HG03457 (cell line): ENCODE measurements around the gene COPA.
"Not testable (repeated sequence)": the region's sequence is repeated elsewhere in the genome, so short reads cannot be mapped to it uniquely, and the experiment has no call there.

ENCODE experiments used
- ATAC-seq: cut with Tn5 transposase; IDR thresholded peaks from one replicate; pipeline ENCODE4 v1.9.1; 2021; ENCODE audit warnings: moderate number of reproducible peaks; ENCODE audit not compliant: unreplicated experiment

The COPA gene

DNA sequence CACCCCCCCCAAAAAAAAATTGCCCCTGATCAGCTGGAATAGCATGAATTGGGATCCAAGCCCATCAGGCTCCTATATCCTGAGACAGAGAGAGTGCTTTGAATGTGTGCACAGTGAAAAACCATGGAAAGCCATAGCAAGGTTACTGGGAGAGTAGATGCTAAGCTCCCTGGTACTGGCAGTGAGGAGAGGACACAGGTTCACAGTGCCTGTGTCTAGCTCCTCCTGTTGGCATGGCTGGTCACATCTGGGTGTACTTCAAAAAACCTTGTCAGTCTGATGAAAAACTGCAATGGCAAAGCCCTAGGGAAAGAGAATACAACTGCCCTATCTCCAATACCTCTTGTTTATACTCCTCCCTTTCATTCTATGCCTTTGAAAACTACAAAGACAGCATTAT is 12.9 kb downstream of the COPA start:
- ATAC-seq = no peak

DNA sequence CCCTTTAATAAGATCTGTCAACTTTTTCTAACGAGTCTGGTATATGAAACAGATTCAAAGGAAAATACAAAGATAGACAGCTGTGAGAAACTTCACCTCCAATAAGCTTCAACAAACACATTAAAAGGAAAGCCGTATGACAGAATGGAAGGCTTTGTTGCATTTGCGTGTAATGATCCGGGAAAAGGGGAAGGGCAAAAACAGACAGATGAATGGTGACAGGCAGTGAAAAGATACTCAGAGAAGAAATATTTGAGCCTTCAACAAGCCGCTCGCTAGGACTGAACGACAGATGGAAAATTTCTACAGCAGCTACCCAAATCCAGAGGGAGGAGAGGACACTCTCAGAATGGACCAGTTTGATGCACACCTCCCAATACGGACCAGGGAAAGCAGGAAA is 14.9 kb downstream of the COPA start:
- ATAC-seq = no peak

DNA sequence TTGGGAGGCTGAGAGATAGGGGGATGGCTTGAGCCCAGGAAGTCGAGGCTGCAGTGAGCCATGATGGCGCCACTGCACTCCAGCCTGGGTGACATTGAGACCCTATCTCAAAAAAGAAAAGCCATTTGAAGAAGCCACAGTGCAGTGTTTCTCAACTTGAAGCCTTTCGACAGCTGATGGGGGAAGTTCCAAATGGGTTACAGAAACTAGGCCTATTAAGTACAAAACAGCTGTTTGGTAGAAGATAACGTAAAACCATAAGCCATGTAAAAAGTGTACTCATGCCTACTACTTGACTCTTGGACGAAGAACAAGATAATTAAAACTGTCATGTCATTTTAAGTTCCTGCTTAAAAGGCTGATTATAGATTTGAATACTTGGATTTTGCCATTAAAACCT is 16.6 kb downstream of the COPA start:
- ATAC-seq = no peak

DNA sequence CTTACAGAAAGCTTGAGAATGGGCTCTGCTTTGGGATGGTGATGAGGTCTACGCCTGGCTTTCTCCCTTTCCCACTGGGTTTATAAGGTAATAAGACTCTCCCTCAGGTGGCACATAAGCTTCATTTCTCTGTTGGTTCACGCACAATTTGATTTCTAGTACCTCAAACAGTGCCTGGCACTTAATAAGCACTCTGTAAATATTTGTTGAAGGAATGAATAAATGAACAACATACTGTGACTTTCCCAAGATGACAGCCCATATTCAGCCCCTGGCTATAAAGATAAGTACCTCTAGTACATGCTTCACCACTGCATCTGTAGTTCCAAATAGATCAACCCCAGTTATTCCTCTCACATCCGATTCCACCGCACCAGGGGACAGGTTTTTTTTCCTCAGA is 17.8 kb downstream of the COPA start:
- ATAC-seq = no peak

DNA sequence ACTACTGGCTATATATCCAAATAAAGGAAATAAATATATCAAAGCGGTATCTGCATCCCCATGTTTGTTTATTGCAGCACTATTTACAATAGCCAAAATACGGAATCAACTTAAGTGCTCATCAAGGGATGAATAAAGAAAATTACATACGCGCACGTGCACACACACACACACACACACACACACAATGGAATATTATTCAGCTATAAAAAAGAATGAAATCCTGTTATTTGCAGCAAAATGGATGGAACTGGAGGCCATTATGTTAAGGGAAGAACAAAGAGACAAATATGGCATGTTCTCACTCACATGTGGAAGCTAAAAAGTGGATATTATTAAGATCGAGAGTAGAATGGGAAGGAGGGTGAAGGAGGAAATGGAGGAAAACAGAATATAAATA is 20.2 kb downstream of the COPA start:
- ATAC-seq = no peak

DNA sequence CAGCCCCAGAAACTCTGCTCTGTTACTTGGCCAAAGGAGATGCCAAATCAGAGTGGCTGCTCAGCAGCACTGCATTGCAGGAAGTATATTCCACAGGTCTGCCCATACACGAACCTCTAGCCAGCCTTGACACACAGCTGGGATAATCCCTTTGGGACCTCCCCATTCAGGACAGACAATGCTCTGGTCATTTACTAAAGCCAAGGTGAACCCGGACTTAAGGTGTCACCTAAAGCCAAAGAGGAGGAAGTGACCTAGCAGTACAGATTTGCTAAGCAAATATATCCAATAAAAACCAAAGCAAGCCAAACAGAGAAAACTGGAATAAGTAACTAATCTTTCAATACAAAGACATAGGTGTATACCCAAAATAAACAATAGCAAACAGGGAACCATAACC is 27.7 kb downstream of the COPA start:
- ATAC-seq = no peak

DNA sequence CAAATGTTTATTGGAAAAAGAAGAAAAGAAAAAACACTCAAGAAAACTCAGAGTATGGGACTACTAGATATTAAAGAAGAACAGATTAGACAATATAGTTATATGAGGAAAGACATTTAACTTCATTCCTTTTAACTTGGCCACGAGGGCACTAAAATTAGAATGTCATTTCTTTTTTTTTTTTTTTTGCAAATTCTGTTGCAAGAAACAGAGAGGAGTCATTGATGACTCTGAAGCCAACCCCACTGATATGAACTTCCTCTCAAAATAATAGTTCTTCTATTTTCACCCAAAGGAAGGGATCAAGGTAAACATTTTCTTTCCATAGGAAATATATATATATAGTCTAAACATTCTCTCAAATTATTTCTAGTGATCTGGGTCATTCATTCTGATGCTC is 33.5 kb downstream of the COPA start:
- no peak for ATAC-seq

DNA sequence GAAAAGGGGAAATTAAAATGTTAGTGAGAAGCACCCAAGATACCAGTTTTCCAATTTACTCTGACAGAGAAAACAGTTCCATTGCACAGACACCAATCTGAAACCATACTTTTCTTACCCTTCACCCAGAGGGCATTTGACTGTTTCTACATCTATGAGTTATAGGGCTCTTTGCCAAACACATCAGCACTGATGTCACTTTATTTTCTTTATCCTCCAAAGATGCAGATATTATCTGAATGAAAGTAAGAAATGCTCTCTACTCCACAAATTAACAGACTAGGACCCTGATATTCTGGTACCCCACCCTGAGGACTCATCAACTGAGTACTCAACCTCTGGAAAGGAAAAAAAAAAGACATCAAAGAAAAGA is 33.9 kb downstream of the COPA start:
- no peak for ATAC-seq

DNA sequence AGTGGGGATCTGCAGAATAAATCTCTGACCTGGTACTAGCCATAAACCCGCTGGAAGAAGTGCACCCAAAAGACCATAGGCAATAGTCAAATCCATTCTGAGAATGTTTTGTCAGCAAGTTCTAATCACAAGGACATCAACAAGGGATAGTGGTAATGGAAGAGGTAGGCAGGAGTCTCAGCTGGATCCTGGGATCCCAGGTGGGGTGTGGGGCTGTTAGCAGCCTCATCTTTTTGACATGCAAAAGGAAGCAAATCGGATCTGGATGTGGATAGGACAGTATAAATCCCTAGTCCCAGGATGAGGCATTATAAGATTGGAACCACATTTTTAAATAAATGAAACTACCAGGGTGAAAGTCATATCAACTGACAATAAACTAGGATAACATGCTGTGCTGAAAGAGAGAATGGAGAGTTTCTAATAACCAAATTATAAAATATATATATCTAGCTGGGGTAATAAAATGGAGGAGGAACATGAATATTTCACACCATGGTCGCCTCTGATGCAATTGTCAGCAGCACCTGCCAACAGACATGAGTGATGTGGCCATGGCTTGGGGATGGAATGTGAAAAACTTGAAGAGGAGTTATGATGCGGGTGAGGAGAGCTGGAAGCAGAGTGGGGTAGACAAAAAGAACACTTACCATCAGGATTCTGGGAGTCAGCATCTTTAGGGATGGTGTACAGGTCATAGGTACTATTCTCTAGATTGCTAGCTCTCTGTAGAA is 34.4 kb downstream of the COPA start:
- ATAC-seq = no peak

DNA sequence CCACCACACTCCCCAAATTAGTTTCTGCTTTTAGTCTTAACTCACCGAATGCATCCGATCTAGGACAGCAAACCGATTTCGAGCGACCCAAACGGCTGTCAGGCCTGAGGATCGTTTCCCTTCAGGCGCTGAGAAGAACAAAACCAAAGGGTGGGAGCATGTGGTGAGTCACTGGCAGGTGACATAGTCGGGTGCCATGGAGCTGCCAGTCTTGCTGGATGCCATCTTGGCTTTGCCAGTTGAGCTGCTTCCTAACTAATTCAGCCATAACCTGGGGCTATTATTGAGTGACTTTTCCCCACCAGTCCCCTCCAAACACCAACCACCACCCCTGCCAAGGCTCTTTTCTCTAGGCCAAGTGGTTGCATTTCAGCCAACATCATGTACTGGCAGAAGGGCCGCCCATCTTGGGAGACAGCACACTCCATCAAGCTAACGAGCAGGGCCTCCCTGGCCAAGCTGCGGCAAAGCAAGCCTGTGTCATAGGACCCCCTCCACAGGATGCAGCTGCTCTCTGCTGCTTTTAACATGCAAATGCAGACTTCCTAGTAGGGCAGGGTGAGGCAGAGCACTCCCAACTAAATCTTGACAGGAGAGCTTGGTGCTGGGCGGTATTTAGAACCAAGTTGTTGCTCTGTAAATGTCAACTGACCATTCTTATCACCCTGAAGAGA is 35.8 kb downstream of the COPA start:
- no peak for ATAC-seq

DNA sequence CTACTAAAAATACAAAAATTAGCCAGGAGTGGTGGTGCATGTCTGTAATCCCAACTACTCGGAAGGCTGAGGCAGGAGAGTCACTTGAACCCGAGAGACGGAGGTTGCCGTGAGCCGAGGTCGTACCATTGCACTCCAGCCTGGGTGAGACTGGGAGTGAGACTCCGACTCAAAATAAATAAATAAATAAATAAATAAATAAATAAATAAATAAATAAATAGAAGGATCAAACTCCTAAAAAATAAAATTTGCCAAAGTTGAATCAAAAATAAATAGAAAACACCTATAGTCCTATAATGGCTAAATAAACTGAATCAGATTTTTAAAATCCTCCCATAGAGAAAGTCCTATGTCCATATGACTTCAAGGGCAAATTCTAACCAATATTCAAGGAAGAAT is 42.9 kb downstream of the COPA start:
- no peak for ATAC-seq

DNA sequence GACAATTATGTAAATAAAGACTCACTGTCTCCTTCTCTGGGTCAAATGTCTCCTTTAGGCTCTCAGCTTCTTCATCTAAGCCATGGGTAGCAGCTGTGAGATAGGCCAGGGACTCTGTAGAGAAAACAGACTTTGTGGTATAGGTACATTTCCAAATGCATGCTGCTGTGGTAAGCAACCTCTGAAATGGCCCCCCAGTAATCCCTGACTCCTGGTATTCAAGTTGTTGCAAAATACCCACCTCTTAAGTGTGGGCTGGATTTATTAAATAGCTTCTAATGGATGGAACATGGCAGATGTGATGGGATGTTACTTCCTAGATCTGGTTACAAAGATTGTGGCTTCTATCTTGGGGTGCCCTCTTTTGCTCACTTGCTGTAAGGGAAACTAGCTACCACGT is 47.0 kb downstream of the COPA start:
- ATAC-seq = no peak

DNA sequence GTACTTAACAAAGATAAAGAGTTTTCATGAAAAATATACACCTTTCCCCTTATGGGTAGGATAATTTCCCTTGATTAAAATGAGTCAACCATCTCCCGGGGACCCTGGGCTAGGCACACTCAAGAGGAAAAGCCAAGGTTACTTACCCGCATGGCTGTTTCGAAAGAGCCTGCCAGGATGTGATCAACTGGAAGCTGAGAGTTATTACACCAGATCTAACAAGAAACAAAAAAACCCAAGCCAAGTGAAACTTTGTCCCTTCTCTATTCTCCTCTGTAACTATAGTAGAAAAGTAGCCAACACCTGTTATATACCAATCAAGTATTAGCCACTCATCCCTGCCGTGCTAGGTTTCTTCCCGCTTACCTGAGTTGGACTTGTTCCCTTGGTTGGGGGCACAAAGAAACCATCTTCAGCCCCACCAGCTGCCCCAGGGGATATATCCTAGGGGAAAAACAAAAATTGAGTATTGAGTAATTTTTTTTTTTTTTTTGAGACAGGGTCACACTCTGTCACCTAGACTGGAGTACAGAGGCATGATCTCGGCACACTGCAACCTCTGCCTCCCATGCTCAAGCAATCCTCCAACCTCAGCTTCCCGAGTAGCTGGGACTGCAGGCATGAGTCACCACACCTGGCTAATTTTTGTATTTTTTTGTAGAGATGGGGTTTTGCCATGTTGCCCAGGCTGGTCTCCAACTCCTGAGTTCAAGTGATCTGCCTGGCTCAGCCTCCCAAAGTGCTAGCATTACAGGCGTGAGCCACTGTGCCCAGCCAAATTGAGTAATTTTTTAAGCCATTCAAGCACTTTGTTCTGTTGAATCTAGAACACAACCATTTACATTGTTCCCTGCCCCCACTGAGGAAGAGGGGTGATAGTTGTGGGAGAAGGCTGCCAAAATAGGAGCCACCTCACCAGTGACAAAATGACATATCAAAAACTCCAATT is 49.8 kb downstream of the COPA start:
- ATAC-seq = no peak

DNA sequence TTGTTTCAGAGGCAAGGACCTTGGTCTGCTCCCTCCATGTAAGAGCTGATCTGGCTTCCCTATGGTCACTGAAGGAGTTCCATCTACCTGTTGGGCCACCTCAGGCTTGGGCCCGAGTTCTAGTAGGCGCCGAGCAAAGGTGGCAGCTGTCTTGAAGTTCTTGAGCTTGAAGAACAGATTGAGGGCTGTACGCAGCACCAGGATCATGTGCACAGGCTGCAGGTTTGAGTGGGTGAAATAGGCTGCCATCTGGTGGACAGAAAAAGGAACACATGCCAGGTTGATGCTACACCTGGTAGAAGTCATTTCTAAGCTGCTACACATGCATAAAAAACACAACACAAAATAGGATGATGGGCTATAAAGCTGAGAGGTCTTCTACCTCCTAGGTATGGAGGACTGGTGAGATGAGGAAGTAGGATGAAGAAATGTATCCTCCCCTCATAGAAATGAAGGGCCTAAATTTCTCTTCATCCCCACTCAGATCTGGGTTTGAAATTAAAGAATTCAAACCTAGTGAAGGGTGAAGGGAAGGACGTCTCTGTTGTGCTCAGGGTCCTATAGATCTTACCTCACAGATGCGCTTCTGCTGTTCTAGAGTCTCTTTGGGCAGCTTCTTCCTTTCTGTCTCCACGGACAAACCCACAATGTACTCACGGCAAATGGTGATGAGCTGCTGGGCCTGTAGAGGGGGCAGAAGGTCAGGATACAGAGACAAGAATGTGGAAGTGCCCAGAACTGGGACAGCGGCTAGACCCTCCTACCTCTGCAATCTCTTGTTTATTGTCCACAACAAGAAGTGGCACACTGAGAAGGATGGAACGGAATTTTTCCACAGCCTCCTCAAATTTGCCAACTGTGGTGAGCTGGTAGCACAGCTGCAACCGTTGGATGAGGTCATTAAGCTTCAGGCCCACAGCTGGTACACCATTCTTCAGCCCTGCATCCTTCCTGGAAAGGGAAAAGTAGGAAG is 51.5 kb downstream of the COPA start:
- no peak for ATAC-seq

DNA sequence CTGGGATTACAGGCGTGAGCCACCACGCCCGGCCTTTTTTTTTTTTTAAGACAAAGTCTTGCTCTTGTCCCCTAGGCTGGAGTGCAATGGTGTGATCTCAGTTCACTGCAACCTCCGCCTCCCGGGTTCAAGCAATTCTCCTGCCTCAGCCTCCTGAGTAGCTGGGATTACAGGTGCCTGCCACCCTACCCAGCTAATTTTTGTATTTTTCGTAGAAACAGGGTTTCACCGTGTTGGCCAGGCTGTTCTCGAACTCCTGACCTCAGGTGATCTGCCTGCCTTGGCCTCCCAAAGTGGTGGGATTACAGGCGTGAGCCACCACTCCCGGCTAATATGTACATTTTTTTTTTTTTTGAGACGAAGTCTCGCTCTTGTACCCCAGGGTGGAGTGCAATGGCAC is 55.3 kb downstream of the COPA start:
- not testable (repeated sequence) for ATAC-seq

DNA sequence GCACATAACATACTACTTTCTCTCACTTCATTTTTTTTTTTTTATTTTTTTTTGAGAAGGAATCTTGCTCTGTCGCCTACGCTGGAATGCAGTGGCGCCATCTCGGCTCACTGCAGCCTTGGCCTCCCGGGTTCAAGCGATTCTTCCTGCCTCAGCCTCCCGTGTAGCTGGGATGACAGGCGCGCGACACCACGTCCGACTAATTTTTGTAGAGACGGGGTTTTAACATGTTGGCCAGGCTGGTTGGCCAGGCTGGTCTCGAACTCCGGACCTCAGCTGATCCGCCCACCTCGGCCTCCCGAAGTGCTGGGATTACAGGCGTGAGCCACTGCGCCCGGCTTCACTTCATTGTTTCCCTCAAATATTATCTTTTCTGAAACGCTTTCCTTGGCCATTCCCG is 57.5 kb downstream of the COPA start:
- no peak for ATAC-seq

DNA sequence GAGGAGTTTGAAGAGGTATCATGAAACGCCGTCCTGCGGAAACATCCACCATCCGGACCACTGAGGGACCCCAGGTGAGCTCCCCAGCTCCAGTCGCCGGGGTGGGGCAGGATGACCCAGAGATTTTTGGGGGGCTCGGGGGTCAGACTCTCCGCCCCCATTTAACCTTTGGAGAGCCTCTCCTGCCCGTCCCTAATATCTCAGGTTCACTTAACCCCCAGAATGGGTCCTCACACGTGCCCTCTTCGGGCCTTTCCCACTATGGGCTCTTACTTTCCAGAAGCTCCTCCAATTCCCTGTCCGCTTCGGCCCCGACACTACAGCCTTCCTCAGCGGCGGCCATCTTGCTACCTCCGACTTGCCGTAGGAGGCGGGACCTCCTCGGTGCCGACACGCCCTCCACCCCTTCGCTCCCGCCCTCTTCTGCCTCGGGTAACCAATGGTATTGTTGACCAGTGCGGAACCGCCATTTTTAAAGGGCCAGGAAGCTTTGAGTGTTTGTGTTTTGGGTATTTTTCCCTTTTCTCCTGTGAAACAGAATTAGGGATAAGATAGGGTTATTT is 58.2 kb downstream of the COPA start, which contains the start of gene PEX19:
Gene PEX19, minus strand, starts transcription at position 352 of the 563 bp plus-strand sequence. Its CDS starts 9 bp downstream, at position 343.
- peak; percentile 81 for ATAC-seq

DNA sequence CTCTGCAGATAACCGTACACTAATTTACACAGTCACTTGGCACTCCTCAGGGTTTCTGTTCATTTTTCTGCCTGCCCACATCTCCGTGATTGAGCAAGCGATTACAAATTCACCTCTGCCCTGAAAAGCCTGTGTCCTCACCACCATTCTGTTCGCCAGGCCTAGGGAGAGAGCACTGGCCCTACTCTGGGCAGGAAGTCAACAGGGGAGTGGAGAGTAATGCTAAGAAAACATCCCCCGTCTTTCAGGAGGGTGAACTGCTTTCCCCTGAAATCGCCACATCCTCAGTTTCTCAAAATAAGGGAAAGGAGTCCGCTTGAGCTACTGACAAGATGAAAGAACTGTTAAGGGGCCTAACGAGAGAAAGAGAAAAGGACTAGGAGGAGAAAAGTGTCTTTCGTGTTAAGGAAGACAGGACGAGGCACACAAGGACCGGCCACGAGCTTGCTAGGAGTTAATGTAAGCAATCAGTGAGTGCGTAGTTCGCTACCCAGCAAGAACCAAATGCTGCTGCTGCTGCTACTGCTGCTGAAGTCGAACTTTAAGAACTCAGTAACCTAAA is 58.7 kb downstream of the COPA start:
- ATAC-seq = no peak

DNA sequence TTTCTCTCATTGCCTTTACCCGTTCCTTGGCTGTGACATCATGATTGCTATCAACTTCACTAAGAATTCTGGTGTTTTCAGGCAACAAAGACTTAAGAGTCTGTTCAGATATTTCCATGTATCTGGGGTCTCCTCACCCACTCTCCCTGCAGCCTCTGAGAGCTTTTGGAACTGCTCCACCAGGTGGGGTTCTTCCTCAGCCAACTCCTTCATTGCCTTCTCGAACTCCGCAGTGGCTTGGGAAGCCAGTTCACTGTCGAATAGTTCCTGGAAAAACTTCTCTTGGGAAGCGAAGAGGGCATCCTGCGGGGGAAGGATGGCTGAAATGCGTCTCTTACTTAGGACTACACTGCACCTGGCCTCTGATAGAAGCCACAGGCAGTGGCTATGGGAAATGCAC is 60.2 kb downstream of the COPA start:
- ATAC-seq = no peak

DNA sequence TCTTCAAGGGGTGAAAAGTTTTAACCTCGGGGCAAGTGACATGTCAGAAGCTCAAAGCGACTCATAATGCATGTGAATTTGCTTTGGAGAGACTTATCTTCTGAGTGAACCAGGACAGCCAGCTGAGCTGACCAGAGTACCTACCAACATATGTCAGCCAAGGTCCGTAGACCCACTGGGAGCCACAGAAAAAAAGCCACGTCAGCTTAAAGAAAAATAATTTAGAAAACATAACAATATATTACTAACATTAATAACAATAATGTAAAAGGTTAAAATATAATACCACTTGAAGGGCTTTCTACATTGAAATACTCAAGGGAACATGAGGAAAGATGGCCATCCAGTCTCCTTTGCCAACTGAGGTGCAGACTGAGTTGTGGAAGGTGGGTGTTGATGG is 65.1 kb downstream of the COPA start:
- ATAC-seq = no peak
